Bronchial epithelial cell (primary cell): Measurements from ENCODE around the gene CLCNKB. TPM values are rescaled to one million over a fixed set of nuclear protein-coding genes. Genes with fewer than 3 reads are reported as not detected.
"Not testable (repeated sequence)": the region's sequence is repeated elsewhere in the genome, so short reads cannot be mapped to it uniquely, and the experiment has no call there.

Experiments used
- DNase-seq: peaks from one replicate; pipeline ENCODE4 v3.0.0-alpha.2; 2010; ENCODE audit warnings: low read depth
- FAIRE-seq: peaks from 2 replicates; lab custom pipeline; 2011; peaks lifted over from hg19 to GRCh38; lab: Jason Lieb, UNC
- H3K27me3 ChIP-seq: 2 replicates; pipeline ENCODE4 v1.5.1; 2011; ENCODE audit warnings: low read length; ENCODE audit not compliant: control insufficient read depth, insufficient read depth
- H3K36me3 ChIP-seq: 2 replicates; pipeline ENCODE4 v1.5.1; 2011; ENCODE audit warnings: low read length; ENCODE audit not compliant: control insufficient read depth, insufficient read depth
- H3K4me3 ChIP-seq: 2 replicates; pipeline ENCODE4 v1.5.1; 2011; ENCODE audit warnings: mild to moderate bottlenecking, low read depth, low read length, control low read depth
- CTCF ChIP-seq: IDR thresholded peaks from 2 replicates; pipeline ENCODE4 v1.5.1; 2011; ENCODE audit warnings: mild to moderate bottlenecking, moderate library complexity, low read length, control low read depth, inconsistent platforms; ENCODE audit not compliant: insufficient read depth, severe bottlenecking
- total RNA-seq: library from RNA; depleted of rRNA; stranded (reverse); fragments of >200 nt; gene quantifications from 2 replicates; pipeline ENCODE4 v1.2.1, GENCODE V29; 2014

The CLCNKB gene
- total RNA-seq, 1 donor from 2014 or later = under 0.01 TPM

- no peak for TF ChIP-seq CTCF
- Histone ChIP-seq H3K36me3 (no peaks in the 10 kb centered on the region), H3K4me3 (no peak overlapping the region), H3K27me3 (no peaks in the 10 kb centered on the region)
- FAIRE-seq (no peak), DNase-seq (no peak)
These were observed 5.0 kb upstream of the CLCNKB start for GRCh38 chr1:16038620-16038912.

GRCh38 chr1:16039871-16040270 lies 3.7 kb upstream of the CLCNKB start:
- DNase-seq, H3K4me3 ChIP-seq, H3K27me3 ChIP-seq, H3K36me3 ChIP-seq, FAIRE-seq: not testable (repeated sequence)

- H3K36me3 ChIP-seq = no peaks in the 10 kb centered on the region
- TF ChIP-seq CTCF = no peak
- DNase-seq (no peak), FAIRE-seq (no peak)
- no peak overlapping the region for H3K4me3 ChIP-seq
- H3K27me3 ChIP-seq = peaks cover 2% of the 10 kb centered on the region
These were observed 2.4 kb upstream of the CLCNKB start for GRCh38 chr1:16041200-16041599.

GRCh38 chr1:16042096-16042495 lies 1.5 kb upstream of the CLCNKB start:
- DNase-seq = no peak
- no peak for FAIRE-seq
- H3K4me3 ChIP-seq = no peak overlapping the region
- no peaks in the 10 kb centered on the region for H3K36me3 ChIP-seq
- H3K27me3 ChIP-seq = peaks cover 2% of the 10 kb centered on the region
- no peak for TF ChIP-seq CTCF

- peak; percentile 18 for FAIRE-seq
- H3K4me3 ChIP-seq, DNase-seq, H3K27me3 ChIP-seq, H3K36me3 ChIP-seq: not testable (repeated sequence)
These were observed 928 bp upstream of the CLCNKB start for GRCh38 chr1:16042654-16043053.

GRCh38 chr1:16043950-16044349 lies 368 bp downstream of the CLCNKB start:
- peaks cover 3% of the 10 kb centered on the region for H3K27me3 ChIP-seq
- H3K4me3 ChIP-seq = no peak overlapping the region
- DNase-seq = no peak
- no peak for FAIRE-seq
- no peak for TF ChIP-seq CTCF
- no peaks in the 10 kb centered on the region for H3K36me3 ChIP-seq

GRCh38 chr1:16046842-16047241 lies 3.3 kb downstream of the CLCNKB start:
- TF ChIP-seq CTCF = no peak
- no peak for FAIRE-seq

More at GRCh38 chr1:16046842-16047241, 3.3 kb downstream of the CLCNKB start:
- Histone ChIP-seq H3K36me3 (no peaks in the 10 kb centered on the region), H3K4me3 (no peak overlapping the region), H3K27me3 (peaks cover 3% of the 10 kb centered on the region)
- DNase-seq = no peak
